ENCODE measurements around the gene TBCCD1. TPM values are rescaled to one million over a fixed set of nuclear protein-coding genes. Genes with fewer than 3 reads are reported as not detected.
"Not testable (repeated sequence)": the region's sequence is repeated elsewhere in the genome, so short reads cannot be mapped to it uniquely, and the experiment has no call there.

TBCCD1 gene
- total and polyA plus RNA-seq, 9 donors, result 6.9 to 12.4 (median 10.6) TPM

- no peaks in the 10 kb centered on the region for H3K9me3 ChIP-seq
- DNase-seq, result no peak
- H3K4me3 ChIP-seq, result no peak overlapping the region
- WGBS, 3 donors, result 84 to 88% (median 84%) methylated on average over 6 of the region's 6 CpGs
- no peak for TF ChIP-seq POLR2A (IDR thresholded peaks at IDR 0.05)
- TF ChIP-seq CTCF (IDR thresholded peaks at IDR 0.05), result no peak
- TF ChIP-seq EP300 (IDR thresholded peaks at IDR 0.05), result no peak
- H3K27me3 ChIP-seq, result no peaks in the 10 kb centered on the region
- H3K27ac ChIP-seq, result no peak overlapping the region
- intact Hi-C loops (cut with DNase I), result loop anchor here in 2 of 4 donors (5.0 to 10.0 kb wide), 2 partner anchors 549 to 562 kb away; no protein-coding TSS in a partner anchor
- H3K4me1 ChIP-seq (ENCODE audit: insufficient read depth), result no peaks in the 10 kb centered on the region
- H3K36me3 ChIP-seq, result no peaks in the 10 kb centered on the region
Observed at GRCh38 chr3:186534113-186534669, 32.9 kb downstream of the TBCCD1 start.

- Histone ChIP-seq H3K27me3 (no peaks in the 10 kb centered on the region), H3K4me1 (ENCODE audit: insufficient read depth) (no peaks in the 10 kb centered on the region), H3K4me3 (no peak overlapping the region), H3K36me3 (no peaks in the 10 kb centered on the region), H3K27ac (no peak overlapping the region), H3K9me3 (no peaks in the 10 kb centered on the region)
- 36 to 57% (median 46%) methylated on average over 1 of the region's 1 CpG for WGBS, 3 donors
- TF ChIP-seq CTCF (IDR thresholded peaks at IDR 0.05) (no peak), POLR2A (IDR thresholded peaks at IDR 0.05) (no peak), EP300 (IDR thresholded peaks at IDR 0.05) (no peak)
- no peak for DNase-seq
- intact Hi-C loops (cut with DNase I), result loop anchor here in 2 of 4 donors (5.0 to 10.0 kb wide), 2 partner anchors 548 to 560 kb away; no protein-coding TSS in a partner anchor
Observed at GRCh38 chr3:186532598-186533072, 34.5 kb downstream of the TBCCD1 start.

- H3K9me3 ChIP-seq; H3K4me1 ChIP-seq (ENCODE audit: insufficient read depth); H3K4me3 ChIP-seq; H3K27ac ChIP-seq; H3K27me3 ChIP-seq; H3K36me3 ChIP-seq; DNase-seq: not testable (repeated sequence)
- intact Hi-C loops (cut with DNase I), result loop anchor here in 2 of 4 donors (5.0 to 10.0 kb wide), 2 partner anchors 547 to 559 kb away; no protein-coding TSS in a partner anchor
- 82 to 87% (median 84%) methylated on average over 3 of the region's 3 CpGs for WGBS, 3 donors
Observed at GRCh38 chr3:186531694-186532093, 35.4 kb downstream of the TBCCD1 start.

GRCh38 chr3:186530415-186530814 is 36.7 kb downstream of the TBCCD1 start:
- no peak overlapping the region for H3K27ac ChIP-seq
- no peaks in the 10 kb centered on the region for H3K36me3 ChIP-seq
- intact Hi-C loops (cut with DNase I), result loop anchor here in 2 of 4 donors (5.0 to 10.0 kb wide), 2 partner anchors 546 to 558 kb away; no protein-coding TSS in a partner anchor
- no peak overlapping the region for H3K4me3 ChIP-seq
- no peaks in the 10 kb centered on the region for H3K9me3 ChIP-seq
- no peaks in the 10 kb centered on the region for H3K27me3 ChIP-seq
- DNase-seq, result no peak
- TF ChIP-seq EP300 (IDR thresholded peaks at IDR 0.05) (no peak), POLR2A (IDR thresholded peaks at IDR 0.05) (no peak), CTCF (IDR thresholded peaks at IDR 0.05) (no peak)
- no peaks in the 10 kb centered on the region for H3K4me1 ChIP-seq (ENCODE audit: insufficient read depth)

Data from ovary (tissue), 9 donors.